GM18526 (cell line): ENCODE results near the gene ABHD12.

Experiments
- POLR2A ChIP-seq: IDR thresholded peaks from 3 replicates; pipeline ENCODE4 v1.6.1; 2011; ENCODE audit not compliant: insufficient read length; ENCODE audit errors: extremely low read depth

The ABHD12 gene

DNA sequence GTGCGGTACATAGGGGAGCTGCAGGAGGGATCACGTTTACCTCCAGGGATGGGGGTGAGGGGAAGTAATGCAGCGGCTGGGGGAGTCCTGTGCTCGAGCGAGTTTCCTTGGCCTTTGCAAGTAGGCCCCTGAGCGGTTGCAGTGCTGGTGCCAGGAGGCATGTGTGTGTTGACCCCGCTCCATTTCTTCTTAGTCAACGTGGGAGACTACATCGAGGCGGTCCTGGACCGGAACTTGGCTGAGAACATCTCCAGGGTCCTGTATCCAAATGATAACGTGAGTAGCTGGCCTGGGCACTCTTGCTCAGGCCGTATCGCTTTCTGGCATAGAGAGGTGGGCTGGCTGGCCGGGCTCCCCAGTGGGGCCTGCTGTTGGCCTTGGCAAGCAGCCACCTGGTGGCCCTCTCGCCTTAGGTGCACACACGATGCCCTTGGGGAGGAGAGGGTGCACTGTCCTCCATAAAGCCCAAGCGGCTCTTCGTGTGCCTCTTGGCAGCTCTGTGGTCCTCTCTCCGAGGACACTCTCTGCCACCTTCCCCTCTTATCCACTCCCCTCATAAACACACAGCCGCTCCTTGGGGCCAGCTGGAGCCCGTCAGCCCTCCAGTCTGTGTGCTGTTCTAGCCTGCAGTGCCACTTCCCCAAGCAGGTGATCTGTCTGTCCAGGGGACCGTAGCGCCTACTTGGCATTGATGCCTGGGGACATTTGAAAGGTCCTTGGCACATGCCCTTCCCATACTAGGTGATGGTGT, 113.4 kb downstream of the ABHD12 start:
- no peak for TF ChIP-seq POLR2A

GRCh38 chr20:25276533-25277050, 114.0 kb downstream of the ABHD12 start:
- TF ChIP-seq POLR2A = no peak

DNA sequence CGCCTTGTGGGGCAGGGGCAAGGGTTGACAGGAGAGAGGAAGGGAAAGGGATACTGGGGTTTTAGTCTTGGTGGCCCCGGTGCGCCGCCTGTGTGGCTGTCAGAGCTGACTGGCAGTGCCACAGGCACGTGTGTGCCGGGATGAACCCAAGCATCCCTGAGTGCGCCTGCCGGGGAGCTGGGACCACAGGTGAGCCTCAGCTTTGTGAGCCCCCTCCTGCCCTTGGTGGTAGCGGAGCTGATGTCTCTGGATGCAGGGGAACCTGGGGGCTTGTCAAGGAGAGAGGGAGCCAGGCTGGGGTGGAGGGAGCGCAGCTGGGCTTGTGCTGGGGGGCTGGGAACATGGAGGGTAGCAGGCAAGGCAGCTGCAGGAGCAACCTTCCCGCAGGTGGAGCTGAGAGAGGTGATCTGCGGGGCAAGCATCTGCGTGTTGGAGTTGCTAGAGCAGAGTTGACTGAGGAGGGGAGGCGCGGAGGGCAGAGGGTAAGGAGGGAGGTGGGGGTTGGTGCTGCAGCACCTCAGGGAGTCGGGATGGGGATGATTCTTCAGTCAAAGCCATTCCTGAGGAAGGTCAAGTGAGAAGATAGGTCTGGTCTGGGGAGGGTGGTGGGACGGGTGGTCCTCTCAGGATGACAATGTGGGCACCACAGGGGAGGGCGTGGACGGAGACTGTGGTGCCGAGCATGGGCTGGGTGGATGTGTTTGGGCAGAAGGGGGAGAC, 114.7 kb downstream of the ABHD12 start:
- no peak for TF ChIP-seq POLR2A

DNA sequence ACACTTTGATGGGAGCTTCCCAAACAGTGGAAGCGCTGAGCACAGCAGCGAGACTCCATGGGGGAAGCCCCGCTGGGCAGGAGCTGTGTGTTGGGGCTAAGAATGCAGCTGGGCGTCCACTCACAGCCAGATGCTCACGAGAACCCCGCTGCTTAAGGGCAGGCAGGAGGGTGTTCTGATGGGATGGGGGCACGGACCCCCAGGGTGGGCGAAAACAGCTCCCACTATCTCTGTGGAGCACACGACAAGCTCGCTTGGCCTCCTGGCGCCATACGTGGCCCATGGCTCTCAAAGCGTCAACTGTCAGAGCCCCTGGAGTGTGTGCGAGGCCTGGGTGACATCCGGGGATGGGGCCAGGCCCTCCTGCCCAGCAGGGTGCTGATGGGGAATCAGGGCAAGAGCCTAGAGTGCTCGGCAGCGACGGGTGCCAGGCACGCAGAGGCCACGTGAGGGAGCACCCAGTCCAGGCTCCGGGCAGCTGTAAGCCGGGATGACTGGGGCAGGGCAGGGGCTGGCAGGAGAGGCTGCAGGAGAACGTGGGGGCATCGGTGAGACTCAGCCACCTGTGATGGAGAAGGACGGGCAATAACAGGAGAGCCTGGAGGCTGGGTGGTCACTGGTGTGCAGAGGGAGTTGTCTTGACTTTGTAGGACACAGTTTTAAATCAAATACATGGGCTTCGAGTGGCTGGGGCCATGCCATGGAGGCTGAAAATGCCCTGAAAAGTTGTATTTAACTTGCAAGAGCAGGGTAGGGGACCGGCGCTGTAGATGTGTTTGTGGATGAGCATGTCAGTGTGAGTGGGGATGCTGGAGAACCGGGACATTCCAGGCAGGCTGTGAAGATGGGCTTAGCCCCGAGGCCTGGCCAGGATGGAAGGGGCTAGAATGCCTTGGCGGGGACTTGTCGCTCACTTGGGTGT, 115.5 kb downstream of the ABHD12 start:
- no peak for TF ChIP-seq POLR2A

DNA sequence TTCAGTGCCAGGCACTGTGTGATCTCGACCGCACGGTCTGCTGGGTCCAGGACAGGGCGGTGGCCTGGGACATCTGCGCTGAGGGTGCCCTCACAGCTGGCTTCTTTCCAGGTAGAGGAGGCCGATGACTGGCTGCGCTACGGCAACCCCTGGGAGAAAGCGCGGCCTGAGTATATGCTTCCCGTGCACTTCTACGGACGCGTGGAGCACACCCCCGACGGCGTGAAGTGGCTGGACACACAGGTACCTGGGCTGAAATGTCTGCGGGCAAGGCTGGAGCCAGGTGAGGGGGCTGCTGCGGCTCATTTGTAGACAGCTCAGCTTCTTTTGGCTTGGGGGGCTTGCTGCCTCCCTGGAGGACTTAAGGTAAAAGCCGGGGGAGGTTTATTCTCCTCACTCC, 116.2 kb downstream of the ABHD12 start:
- TF ChIP-seq POLR2A = no peak

DNA sequence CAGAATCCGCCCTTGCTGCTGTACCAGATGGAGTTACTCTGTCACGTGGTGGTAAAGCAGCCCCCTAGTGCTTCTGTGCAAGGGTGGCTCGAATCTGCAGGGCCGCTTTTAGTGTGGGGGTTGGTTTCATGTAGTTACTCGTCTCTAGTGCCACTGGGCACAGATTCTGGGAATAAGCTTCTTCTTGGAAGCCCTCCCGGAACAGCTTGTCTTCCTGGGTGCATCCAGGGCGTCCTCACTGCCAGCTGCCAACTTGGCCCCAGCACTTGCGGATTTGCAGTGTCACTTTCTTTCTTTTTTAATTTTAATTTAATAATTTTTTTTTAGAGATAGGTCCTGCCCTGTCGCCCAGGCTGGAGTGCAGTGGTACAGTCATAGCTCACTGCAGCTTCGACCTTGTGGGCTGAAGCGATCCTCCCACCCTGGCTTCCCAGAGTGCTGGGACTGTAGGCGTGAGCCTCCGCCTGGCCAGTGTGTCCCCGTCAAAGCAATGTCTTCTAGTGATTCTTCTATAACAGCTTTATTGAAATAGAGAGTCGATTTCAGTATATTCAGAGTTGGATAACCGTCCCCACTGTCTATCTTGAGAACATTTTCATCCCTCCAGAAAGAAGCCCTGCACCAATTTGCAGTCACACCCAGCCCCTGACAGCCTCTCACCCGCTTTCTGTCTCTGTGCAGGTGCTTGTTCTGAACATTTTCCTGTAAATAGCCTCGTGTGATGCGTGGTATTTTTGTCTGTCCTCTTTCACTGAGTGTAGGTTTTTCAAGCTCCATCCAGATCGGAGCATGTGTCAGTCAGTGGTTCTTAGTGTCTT, 116.9 kb downstream of the ABHD12 start:
- no peak for TF ChIP-seq POLR2A

- TF ChIP-seq POLR2A = no peak
These were observed 117.6 kb downstream of the ABHD12 start for GRCh38 chr20:25273046-25273445.

GRCh38 chr20:25272223-25273000, 118.2 kb downstream of the ABHD12 start:
- TF ChIP-seq POLR2A = no peak

DNA sequence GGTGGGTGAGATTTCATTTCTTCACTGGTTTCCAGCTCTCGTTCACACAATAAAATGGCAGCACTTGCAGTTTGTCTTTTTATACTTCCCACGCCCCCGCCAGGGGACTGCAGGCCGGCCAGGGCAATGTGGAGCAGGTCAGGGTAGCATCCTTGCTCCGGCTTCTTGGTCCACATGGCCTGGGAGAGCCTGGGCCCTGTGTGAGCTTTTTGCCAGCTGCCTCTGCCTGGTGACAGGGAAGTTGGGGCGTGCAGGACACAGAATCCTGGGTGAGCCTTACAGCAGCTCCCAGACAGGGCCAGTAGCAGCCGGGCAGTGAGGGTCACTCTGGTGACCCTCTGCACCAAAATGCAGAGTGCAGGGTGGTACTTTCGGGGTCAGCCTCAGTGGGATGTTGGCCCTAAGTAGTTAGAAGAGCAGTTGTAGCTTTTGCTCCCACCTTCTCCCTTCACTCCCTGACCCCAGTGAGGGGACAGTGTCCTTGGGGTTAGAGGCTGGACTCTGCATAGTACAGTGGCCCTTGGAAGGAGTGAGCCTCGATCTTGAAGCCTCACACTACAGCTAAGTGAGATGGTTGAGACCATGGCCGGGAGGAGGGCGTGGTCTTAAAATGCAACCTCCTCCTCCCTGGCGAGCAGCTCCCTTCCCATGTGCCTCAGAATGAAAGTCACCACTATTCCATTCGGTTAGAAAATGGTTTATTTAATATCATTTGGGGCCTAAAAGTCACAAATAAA, 119.0 kb downstream of the ABHD12 start:
- no peak for TF ChIP-seq POLR2A

DNA sequence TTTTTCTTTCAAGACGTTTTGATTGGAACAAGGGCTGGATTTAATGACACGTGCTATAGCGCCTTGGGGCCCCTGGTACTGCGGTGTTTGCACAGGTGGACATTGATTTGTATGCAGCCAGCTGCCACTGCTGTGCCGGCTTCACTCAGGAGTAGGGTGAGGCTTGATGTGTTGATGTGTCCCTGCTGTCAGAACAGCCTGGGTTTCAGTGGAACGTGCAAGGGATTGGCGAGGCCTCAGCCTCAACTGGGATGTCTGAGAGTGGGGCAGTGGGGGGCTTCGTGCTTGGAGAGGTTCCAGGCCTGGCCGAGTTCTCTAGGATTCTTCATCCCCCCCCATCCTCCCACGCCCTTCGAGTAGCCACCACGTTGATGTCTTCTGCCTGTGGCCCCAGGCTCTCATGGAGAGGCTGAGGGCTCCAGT, 119.8 kb downstream of the ABHD12 start:
- no peak for TF ChIP-seq POLR2A

DNA sequence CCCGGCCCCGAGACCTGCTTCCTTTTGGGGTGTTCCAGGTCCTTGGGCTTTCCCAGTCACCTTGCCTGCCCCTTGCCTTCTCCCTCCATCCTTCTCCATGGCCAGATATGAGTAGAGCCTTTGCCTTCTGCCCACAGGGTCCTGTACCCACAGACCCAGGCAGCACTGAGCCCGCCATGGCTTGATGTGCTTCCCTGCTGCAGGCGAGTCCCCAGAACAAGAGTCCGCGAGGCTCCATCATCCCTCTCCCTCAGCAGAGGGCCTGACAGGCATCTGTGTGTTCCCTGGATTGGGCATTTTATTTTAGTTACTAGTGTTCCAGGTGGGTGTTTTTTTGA, 120.8 kb downstream of the ABHD12 start:
- no peak for TF ChIP-seq POLR2A

- no peak for TF ChIP-seq POLR2A
These were observed 121.4 kb downstream of the ABHD12 start for GRCh38 chr20:25269057-25269832.
